AG04449 (cell line): Measurements from ENCODE around the gene RRAD.

Experiments used
- CTCF ChIA-PET: fragments of 350-600 bp; formaldehyde crosslinking; extraction: SDS; loops from one replicate; lab custom pipeline; 2021; ENCODE audit warnings: antibody characterized with exemption; lab: Yijun Ruan, JAX
- POLR2A ChIA-PET: fragments of 400-600, 350-600 bp; formaldehyde crosslinking; extraction: SDS; loops from one replicate; lab custom pipeline; 2020; ENCODE audit warnings: antibody characterized with exemption, inconsistent platforms; lab: Yijun Ruan, JAX
- DNase-seq: peaks from one replicate; pipeline ENCODE4 v3.0.0-alpha.2; 2010; ENCODE audit warnings: low read depth, low spot score
- H3K4me3 ChIP-seq: 2 replicates; pipeline ENCODE4 v1.5.1; 2011; ENCODE audit warnings: low read depth, mild to moderate bottlenecking, control low read depth, low read length
- TF ChIP-seq, protein P1 (sequence below): IDR thresholded peaks from one replicate; pipeline ENCODE4 v1.5.1; 2011; ENCODE audit warnings: mild to moderate bottlenecking, moderate library complexity, low read length, control low read depth, inconsistent platforms; ENCODE audit not compliant: insufficient read depth; ENCODE audit errors: missing control alignments

The RRAD gene

DNA sequence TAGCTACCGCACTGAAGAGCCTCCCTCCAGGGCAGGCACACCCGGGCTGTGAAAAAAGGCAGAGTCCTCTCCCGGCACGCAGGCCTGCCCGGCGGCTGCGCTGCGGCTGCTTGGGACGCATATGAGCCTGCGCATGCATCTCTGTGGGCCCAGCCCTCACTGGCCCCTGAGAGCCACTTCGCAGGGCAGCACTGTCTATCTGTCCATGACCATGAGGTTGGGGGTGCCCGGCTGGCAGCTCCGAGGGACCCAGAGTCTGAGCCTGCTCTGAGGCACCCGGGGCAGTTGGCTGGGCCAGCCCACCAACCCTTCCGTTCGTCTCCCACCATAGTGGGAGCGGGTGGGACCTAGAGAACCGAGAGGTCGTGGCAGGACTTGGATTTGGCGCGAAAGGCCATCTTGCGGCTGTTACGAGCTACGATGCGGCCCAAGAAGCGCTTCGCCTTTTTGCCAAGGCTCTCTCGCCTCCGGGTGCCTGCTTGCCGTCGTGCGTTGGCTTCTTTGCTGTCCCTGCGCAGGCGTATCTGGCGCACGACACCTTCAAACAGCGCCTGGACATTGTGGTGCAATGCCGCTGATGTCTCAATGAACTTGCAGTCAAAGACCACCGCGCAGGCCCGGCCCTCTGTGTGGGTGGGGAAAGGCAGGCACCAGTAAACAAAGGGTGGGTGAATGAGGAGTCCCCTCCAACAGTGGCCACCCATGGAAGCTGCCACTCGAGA is 3.4 kb downstream of the RRAD start:
- no peak for DNase-seq
- ChIA-PET CTCF (interaction anchor here (0.9 to 15.4 kb wide), 3 partner anchors 20 to 233 kb away, joined by 3 to 350 read pairs (median 3); no protein-coding TSS in a partner anchor), POLR2A (no interaction called here)
- H3K4me3 ChIP-seq: no peak overlapping the region
- TF ChIP-seq, protein P1, sequence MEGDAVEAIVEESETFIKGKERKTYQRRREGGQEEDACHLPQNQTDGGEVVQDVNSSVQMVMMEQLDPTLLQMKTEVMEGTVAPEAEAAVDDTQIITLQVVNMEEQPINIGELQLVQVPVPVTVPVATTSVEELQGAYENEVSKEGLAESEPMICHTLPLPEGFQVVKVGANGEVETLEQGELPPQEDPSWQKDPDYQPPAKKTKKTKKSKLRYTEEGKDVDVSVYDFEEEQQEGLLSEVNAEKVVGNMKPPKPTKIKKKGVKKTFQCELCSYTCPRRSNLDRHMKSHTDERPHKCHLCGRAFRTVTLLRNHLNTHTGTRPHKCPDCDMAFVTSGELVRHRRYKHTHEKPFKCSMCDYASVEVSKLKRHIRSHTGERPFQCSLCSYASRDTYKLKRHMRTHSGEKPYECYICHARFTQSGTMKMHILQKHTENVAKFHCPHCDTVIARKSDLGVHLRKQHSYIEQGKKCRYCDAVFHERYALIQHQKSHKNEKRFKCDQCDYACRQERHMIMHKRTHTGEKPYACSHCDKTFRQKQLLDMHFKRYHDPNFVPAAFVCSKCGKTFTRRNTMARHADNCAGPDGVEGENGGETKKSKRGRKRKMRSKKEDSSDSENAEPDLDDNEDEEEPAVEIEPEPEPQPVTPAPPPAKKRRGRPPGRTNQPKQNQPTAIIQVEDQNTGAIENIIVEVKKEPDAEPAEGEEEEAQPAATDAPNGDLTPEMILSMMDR: no peak

DNA sequence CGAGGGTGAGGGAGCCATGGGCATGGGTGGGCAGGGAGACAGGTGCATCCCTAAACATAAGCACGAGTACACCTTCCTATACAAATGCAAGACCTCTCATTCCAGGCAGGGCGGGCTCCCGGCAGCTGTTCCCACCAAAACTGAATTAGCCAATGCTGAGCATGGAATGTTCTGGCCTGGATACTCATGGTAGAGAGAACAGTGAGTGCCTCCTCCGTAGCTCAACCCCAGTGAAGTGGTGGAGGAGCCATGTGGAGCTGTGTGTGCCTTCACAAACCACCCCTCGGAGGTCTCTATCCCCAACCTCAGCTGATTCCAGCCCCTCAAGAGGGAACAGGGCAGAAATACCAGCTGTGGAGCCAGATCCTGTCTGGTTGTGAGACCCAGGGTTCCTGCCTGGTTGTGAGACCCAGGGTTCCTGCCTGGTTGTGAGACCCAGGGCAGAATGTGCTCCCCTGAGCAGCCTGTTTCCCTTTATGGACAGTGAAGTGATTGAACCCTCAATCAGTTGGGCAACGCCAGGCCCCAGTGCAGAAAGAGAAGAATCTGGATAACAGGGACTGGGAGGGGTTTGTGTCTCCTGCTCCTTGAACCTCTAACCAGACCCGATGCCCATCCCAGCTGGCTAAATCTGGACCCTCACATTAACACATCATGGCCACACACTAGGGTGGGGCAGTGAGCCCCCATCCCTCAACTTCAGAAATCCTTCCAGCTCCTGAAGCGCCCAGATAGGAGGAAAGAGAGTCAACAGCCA is 4.2 kb downstream of the RRAD start:
- H3K4me3 ChIP-seq: no peak overlapping the region
- CTCF ChIA-PET: interaction anchor here (0.9 to 15.4 kb wide), 2 partner anchors 19 to 234 kb away, joined by 3 to 350 read pairs; no protein-coding TSS in a partner anchor
- TF ChIP-seq, protein P1: no peak
- POLR2A ChIA-PET: no interaction called here
- DNase-seq: no peak

DNA sequence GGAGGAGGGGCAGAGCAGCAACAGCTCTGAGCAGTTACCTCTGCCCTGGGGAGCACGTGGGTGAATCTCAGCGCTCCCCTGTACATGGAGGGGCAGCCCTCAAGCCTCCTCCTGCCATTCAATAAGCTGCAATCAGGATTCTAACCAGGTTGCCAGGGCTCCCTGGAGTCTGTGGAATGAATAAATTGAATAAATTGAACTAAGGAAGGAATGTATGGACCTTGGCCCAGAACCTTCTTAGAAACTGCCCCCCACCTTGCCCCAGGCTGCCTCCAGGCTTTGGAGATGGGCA is 5.1 kb downstream of the RRAD start:
- ChIA-PET CTCF (interaction anchor here (15.4 kb wide), 1 partner anchor 18 kb away, joined by 350 read pairs; no protein-coding TSS in a partner anchor), POLR2A (interaction anchor here (0.8 kb wide), 1 partner anchor 40 kb away, joined by 3 read pairs; the partner anchor contains the start of gene PDP2)
- TF ChIP-seq, protein P1: no peak
- DNase-seq: no peak
- H3K4me3 ChIP-seq: no peak overlapping the region

DNA sequence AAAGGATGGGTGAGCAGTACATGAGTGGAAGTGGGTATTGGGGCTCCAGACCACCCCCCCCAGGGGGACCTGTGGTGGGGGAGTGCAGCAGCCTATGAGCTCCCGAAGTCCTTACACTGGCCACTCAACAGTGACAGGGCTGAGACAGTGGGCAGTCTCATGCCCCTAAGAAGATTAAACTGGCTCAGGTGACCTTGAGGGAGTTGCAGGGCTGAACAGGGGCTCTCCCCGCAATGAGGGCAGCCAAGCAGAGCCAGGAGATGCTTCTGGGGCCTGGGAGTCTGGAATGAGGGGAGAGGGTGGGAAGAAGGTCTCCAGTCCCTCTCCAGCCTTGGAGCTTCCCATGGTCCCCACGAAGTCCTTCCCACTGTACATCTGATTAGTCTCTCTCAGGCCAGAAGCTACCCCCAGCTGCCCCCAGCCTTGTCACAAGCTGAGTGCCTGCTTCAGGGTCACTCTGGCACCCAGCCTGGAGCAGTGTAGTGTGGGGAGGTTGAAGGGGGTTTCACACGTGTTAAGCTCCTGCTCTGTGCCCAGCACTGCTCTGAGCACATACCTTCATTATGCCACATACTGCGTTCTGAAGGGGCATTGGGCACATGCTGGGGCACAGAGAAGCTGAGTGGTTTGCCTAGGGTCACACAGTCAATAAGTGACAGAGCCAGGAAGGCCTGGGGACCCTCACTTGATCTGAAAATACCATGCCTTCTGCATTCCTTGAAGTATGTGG is 5.6 kb downstream of the RRAD start:
- POLR2A ChIA-PET: interaction anchor here (0.8 kb wide), 1 partner anchor 39 kb away, joined by 3 read pairs; the partner anchor contains the start of gene PDP2
- no peak overlapping the region for H3K4me3 ChIP-seq
- no peak for DNase-seq
- TF ChIP-seq, protein P1: no peak
- CTCF ChIA-PET: interaction anchor here (15.4 kb wide), 1 partner anchor 18 kb away, joined by 350 read pairs; no protein-coding TSS in a partner anchor

DNA sequence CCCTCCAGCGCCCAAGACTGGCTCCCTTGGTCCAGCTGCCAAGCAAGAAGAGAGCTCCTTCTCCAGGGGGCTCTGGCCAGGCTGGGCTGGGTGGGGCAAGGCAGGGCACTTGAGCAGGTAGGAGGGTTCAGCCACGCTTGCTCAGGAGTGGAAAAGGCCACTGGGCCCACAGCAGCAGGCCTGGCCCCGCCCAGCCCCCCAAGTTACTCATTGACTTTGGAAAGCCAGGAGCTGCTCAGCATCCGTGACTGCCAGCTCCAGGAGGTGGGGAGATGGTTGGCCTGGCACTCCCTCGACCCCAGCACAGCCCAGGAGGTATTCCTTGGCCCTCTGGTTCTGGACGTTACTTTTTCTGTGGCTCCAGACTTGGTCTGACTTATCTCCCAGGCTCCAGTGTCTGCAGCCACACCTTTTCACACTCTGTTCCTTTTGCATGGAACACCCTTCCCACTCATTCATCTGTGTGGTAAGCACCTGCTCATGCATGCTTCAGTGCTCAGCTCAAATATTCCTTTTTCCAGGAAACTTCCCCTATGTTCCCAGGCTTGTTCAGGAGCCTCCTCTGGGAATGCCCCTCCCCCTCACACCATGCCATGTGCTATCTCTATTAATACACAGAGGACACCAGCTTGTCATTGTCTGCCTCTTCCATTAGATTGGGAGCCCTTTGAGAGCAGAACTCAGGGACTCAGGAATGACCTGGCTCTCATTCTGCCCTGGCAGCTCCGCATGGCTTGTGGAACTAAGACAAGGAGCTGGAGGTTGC is 6.3 kb downstream of the RRAD start, which contains the start of gene CDH16:
Gene CDH16, minus strand, starts transcription at position 83 of the 766 bp plus-strand sequence. CDS start 820 bp downstream, outside the sequence.
- ChIA-PET CTCF (interaction anchor here (1.0 to 15.4 kb wide), 4 partner anchors 8 to 89 kb away, joined by 4 to 350 read pairs (median 8); partner anchors contain the start of genes NAE1 and RRAD), POLR2A (no interaction called here)
- TF ChIP-seq, protein P1: no peak
- no peak within 1 kb of the TSS for H3K4me3 ChIP-seq
- no peak for DNase-seq
